ENCODE data around the gene BAHCC1.
A peak's percentile ranks its signal among the peaks of the same experiment; 100 is the strongest.
"Not testable (repeated sequence)": the region's sequence is repeated elsewhere in the genome, so short reads cannot be mapped to it uniquely, and the experiment has no call there.

Gene BAHCC1

GRCh38 chr17:81394921-81395599, at the start of gene BAHCC1:
BAHCC1 (plus strand) TSS chr17:81395457; CDS start chr17:81399740, 4,283 bp downstream.
- peak; percentile 100 for DNase-seq

- peak; percentile 94 for DNase-seq
These were observed 49.0 kb upstream of the BAHCC1 start for GRCh38 chr17:81346090-81346907.

- no peak for DNase-seq
These were observed 48.3 kb upstream of the BAHCC1 start for GRCh38 chr17:81346908-81347349.

- no peak for DNase-seq
These were observed 47.8 kb upstream of the BAHCC1 start for GRCh38 chr17:81347437-81347836.

GRCh38 chr17:81348097-81349055, 46.9 kb upstream of the BAHCC1 start:
- no peak for DNase-seq

- no peak for DNase-seq
These were observed 45.6 kb upstream of the BAHCC1 start for GRCh38 chr17:81349397-81350319.

DNA sequence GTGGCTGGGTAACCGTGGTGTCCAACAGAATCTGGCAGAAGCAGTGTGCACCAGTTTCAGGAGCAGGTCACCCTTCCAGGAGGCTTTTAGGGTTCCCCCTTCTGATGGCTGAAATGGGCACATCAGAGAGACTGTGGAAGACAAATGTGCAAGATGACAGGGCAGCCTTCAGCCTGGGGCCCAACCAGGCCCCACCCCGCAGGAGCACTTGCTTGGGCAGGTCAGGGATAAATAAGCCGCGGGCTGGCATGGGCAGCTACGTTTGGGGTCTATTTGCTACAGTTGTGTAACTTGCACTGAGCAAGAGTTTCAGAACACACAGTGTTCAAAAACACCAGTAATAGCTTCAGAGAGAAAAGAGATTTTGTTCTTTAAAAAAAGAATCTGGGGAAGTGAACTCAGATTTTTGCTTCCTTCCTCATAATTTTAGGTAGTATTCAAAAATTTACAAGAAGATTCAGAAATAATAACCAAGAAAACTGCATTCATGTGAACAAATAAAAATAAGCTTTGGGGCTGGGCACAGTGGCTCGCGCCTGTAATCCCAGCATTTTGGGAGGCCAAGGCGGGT, 44.9 kb upstream of the BAHCC1 start:
- no peak for DNase-seq

GRCh38 chr17:81351329-81352052, 43.8 kb upstream of the BAHCC1 start:
- DNase-seq, result not testable (repeated sequence)

DNA sequence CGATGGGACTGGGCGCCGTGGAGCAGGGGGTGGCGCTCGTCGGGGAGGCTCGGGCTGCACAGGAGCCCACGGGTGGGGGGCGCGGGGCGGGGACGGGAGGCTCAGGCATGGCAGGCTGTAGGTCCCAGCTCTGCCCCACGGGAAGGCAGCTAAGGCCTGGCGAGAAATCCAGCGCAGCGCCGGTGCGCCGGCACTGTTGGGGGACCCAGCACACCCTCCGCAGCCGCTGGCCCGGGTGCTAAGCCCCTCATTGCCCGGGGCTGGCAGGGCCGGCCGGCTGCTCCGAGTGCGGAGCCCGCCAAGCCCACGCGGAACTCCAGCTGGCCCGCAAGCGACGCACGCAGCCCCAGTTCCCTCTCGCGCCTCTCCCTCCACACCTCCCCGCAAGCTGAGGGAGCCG, 43.2 kb upstream of the BAHCC1 start:
- DNase-seq, result not testable (repeated sequence)

GRCh38 chr17:81354252-81354953, 40.9 kb upstream of the BAHCC1 start:
- DNase-seq, result no peak

GRCh38 chr17:81354954-81355347, 40.3 kb upstream of the BAHCC1 start:
- DNase-seq, result no peak

GRCh38 chr17:81359218-81359617, 36.0 kb upstream of the BAHCC1 start:
- DNase-seq, result no peak

GRCh38 chr17:81362001-81362400, 33.3 kb upstream of the BAHCC1 start:
- not testable (repeated sequence) for DNase-seq

DNA sequence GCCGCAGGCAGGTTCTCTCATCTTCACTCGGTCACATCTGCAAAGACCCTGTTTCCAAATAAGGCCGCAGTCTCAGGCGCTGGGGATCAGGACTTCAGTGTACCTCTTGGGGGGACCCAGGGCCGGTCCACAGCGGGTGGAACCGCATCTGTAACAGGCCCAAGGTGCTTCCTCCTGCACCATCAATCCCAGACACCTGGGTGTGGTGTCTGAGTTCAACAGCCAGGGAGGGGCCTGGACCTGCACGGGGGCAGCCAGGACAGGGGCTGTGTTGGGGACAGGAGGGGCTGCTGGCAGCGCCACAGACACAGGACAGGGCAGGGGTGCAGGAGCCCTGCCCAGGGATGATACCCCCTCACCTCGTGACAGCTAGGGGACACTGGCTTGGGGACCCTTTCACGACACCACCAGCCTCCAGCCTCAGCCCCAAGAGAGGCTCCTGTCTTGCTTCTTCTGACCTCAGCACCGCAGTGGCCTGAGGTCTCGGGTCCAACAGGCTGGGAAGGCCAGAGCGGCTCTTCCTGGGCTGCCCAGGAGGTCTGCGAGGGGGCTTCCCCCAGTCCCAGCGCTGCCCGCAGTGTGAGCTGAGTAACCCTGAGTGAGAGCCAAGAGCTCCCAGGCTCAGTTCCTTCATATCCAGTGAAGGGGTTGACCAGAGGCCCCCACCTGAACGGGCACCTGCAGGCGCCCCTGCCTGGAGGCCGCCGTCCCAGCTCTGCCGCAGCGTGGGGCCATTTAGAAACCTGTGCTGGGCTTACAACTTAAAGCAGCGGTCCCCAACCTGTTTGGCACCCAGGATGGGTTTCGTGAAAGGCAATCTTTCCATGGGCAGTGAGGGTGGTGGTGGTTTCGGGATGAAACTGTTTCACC, 30.7 kb upstream of the BAHCC1 start:
- DNase-seq, result no peak

DNA sequence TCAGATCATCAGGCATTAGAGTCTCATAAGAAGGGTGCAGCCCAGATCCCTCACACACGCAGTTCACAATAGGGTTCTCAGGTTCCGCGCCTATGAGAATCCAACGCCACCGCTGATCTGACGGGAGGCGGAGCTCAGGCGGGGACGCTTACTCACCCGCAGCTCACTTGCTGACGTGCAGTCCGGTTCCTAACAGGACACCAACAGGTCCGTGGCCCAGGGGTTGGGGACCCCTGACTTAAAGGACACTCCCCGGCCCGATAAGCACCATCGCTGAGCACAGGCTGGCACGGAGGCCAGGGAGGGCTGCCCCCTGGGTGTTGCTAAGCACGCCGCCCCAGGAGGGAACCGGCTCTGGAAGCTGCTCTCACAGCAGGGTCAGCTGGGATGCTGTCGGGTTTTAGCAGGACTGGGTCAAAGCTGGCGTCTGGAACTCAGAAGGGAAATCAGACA, 30.1 kb upstream of the BAHCC1 start:
- no peak for DNase-seq

GRCh38 chr17:81365601-81366585, 29.4 kb upstream of the BAHCC1 start:
- DNase-seq, result peak; percentile 46

- no peak for DNase-seq
These were observed 28.6 kb upstream of the BAHCC1 start for GRCh38 chr17:81366648-81367047.

- no peak for DNase-seq
These were observed 28.1 kb upstream of the BAHCC1 start for GRCh38 chr17:81367171-81367570.

Measured in NCI-H1048 (cell line).